Measurements from ENCODE around the gene BRD7. TPM values are rescaled to one million over a fixed set of nuclear protein-coding genes. Genes with fewer than 3 reads are reported as not detected.

BRD7 gene
- total and polyA plus RNA-seq, 10 of the 15 experiments (the other 5 are each of a cell fraction or from before 2014, with no cell fraction given), result 16.9 to 74.7 (median 52.0) TPM

DNA sequence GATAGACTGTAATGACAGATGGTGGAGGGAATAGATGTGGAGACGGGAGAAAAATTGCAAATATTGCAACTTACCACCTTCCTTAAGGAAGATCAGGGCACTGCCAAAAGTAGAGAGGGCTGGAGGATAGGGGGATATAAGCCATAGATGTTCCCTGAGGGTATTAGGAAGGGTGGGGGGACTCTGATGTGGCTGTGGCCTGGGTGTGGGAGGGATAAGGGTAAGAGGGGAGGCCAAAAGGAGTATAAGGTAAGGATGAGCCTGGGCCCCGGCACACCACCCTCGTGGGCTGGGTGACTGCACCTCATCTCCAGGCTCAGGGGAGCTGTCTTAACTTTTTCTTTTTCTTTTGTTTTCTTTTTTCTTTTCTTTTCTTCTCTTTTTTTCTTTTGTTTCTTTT, 30.6 kb upstream of the BRD7 start:
- intact Hi-C loops (cut with micrococcal nuclease; ENCODE audit: unreplicated experiment) (no loop called here), in situ Hi-C loops (cut with MboI) (no loop called here)
- H3K4me3 ChIP-seq, result no peak overlapping the region
- CTCF ChIA-PET, result interaction anchor here (1.1 kb wide), 1 partner anchor 64 kb away, joined by 3 read pairs; no protein-coding TSS in a partner anchor
- no peak for ATAC-seq
- H3K9ac ChIP-seq (ENCODE audit: control insufficient read depth, insufficient read depth, low read length), result no peak overlapping the region
- BruUV-seq (replicated peaks), result no TSS peak
- no peak overlapping the region for H3K4me2 ChIP-seq (ENCODE audit: control insufficient read depth, insufficient read depth)
- no peaks in the 10 kb centered on the region for H3K4me1 ChIP-seq (ENCODE audit: control insufficient read depth, insufficient read depth, low read length)
- POLR2A ChIA-PET, result no interaction called here
- RAD21 ChIA-PET (ENCODE audit: unreplicated experiment), result no interaction called here
- no peak for DNase-seq (ENCODE audit: low read depth, low spot score)
- TF ChIP-seq SMARCA5 (IDR thresholded peaks at IDR 0.05) (no peak), TARDBP (IDR thresholded peaks at IDR 0.05; ENCODE audit: borderline replicate concordance) (no peak)
- H2AFZ ChIP-seq (ENCODE audit: control insufficient read depth, low read depth, low read length), result no peak overlapping the region
- H3K36me3 ChIP-seq (ENCODE audit: control insufficient read depth in 2 of 2, insufficient read depth in 2 of 2, low read length in 1 of 2), result no peaks in the 10 kb centered on the region
- 55% methylated on average over 3 of the region's 3 CpGs for WGBS (ENCODE audit: insufficient coverage, insufficient replicate concordance, low lambda C conversion rate, missing lambda C conversion rate)
- SMC1A ChIA-PET (ENCODE audit: uncharacterized antibody, unreplicated experiment), result no interaction called here
- no peaks in the 10 kb centered on the region; a peak in 1 of 4 replicates for H3K27me3 ChIP-seq (replicated peaks in 1 of 2; ENCODE audit: control insufficient read depth in 2 of 2, insufficient read depth in 2 of 2, low read length in 1 of 2)
- no peaks in the 10 kb centered on the region for H3K79me2 ChIP-seq (ENCODE audit: control insufficient read depth, insufficient read depth, low read length)
- H4K20me1 ChIP-seq (ENCODE audit: control insufficient read depth, insufficient read depth), result no peaks in the 10 kb centered on the region
- FAIRE-seq, result no peak
- H3K9me3 ChIP-seq (replicated peaks; ENCODE audit: control insufficient read depth, insufficient read depth, low read length), result no peaks in the 10 kb centered on the region
- H3K27ac ChIP-seq (ENCODE audit: control insufficient read depth, insufficient read depth), result no peak overlapping the region

DNA sequence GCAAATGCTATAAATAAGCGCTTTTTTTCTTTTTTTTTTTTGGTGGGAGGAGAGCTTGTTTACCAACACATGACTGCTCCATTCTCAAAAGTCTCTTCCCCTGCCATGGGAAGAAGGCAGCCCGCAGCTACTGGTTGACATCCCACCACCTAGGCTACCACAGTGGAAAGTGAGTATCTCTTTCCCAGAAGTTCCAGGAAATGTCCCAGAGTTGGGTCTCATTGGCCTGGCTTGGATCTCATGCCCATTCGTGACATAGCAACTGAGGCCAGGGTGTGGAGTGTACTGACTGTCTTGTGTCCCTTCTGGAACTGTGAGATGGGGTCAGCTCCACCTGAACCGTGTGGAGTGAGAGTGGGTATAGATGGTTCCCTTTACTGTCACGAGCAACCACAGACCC, 29.5 kb upstream of the BRD7 start:
- Histone ChIP-seq H3K36me3 (ENCODE audit: control insufficient read depth in 2 of 2, insufficient read depth in 2 of 2, low read length in 1 of 2) (no peaks in the 10 kb centered on the region), H3K79me2 (ENCODE audit: control insufficient read depth, insufficient read depth, low read length) (no peaks in the 10 kb centered on the region), H2AFZ (ENCODE audit: control insufficient read depth, low read depth, low read length) (no peak overlapping the region), H3K27ac (ENCODE audit: control insufficient read depth, insufficient read depth) (no peak overlapping the region), H3K9me3 (replicated peaks; ENCODE audit: control insufficient read depth, insufficient read depth, low read length) (no peaks in the 10 kb centered on the region), H3K27me3 (replicated peaks in 1 of 2; ENCODE audit: control insufficient read depth in 2 of 2, insufficient read depth in 2 of 2, low read length in 1 of 2) (no peaks in the 10 kb centered on the region; a peak in 1 of 4 replicates), H3K4me1 (ENCODE audit: control insufficient read depth, insufficient read depth, low read length) (no peaks in the 10 kb centered on the region), H3K4me2 (ENCODE audit: control insufficient read depth, insufficient read depth) (no peak overlapping the region), H3K9ac (ENCODE audit: control insufficient read depth, insufficient read depth, low read length) (no peak overlapping the region), H4K20me1 (ENCODE audit: control insufficient read depth, insufficient read depth) (no peaks in the 10 kb centered on the region), H3K4me3 (no peak overlapping the region)
- ChIA-PET RAD21 (ENCODE audit: unreplicated experiment) (interaction anchor here (0.7 kb wide), 1 partner anchor 303 kb away, joined by 3 read pairs; no protein-coding TSS in a partner anchor), SMC1A (ENCODE audit: uncharacterized antibody, unreplicated experiment) (no interaction called here), CTCF (no interaction called here), POLR2A (no interaction called here)
- FAIRE-seq (no peak), ATAC-seq (no peak), DNase-seq (ENCODE audit: low read depth, low spot score) (no peak)
- intact Hi-C loops (cut with micrococcal nuclease; ENCODE audit: unreplicated experiment), result no loop called here
- 50% methylated on average over 5 of the region's 5 CpGs for WGBS (ENCODE audit: insufficient coverage, insufficient replicate concordance, low lambda C conversion rate, missing lambda C conversion rate)
- BruUV-seq (replicated peaks), result no TSS peak
- TF ChIP-seq, protein P1, sequence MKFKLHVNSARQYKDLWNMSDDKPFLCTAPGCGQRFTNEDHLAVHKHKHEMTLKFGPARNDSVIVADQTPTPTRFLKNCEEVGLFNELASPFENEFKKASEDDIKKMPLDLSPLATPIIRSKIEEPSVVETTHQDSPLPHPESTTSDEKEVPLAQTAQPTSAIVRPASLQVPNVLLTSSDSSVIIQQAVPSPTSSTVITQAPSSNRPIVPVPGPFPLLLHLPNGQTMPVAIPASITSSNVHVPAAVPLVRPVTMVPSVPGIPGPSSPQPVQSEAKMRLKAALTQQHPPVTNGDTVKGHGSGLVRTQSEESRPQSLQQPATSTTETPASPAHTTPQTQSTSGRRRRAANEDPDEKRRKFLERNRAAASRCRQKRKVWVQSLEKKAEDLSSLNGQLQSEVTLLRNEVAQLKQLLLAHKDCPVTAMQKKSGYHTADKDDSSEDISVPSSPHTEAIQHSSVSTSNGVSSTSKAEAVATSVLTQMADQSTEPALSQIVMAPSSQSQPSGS (IDR thresholded peaks at IDR 0.05; ENCODE audit: low read length), result no peak
- no peak for TF ChIP-seq NFYA (IDR thresholded peaks at IDR 0.05; ENCODE audit: borderline replicate concordance, low read depth, low read length)
- in situ Hi-C loops (cut with MboI), result no loop called here

All from GM12878 (cell line).